SK-N-SH (cell line): ENCODE data around the gene CHST15. TPM values are rescaled to one million over a fixed set of nuclear protein-coding genes. Genes with fewer than 3 reads are reported as not detected.

Experiments
- CTCF ChIA-PET: fragments of 300-600, 350-600 bp; formaldehyde crosslinking; extraction: SDS; loops from one replicate; lab custom pipeline; 2021; lab: Yijun Ruan, JAX
- POLR2A ChIA-PET: fragments of 350-600 bp; sonication (Branson Sonifier 250); formaldehyde crosslinking; extraction: SDS; loops from one replicate; lab custom pipeline; 2020; ENCODE audit warnings: antibody characterized with exemption, inconsistent platforms; lab: Yijun Ruan, JAX
- DNase-seq: peaks from one replicate; pipeline ENCODE4 v3.0.0; 2012
- H2AFZ ChIP-seq: fragments of 200-600 bp; sonication (generic); 2 replicates; pipeline ENCODE4 v1.8.1; 2016; ENCODE audit warnings: antibody characterized with exemption, mild to moderate bottlenecking, low read depth
- H3F3A ChIP-seq: fragments of 200-600 bp; sonication (generic); replicated peaks from 2 replicates; pipeline ENCODE3; 2016; ENCODE audit warnings: antibody characterized with exemption, mild to moderate bottlenecking; ENCODE audit not compliant: insufficient read depth
- H3K27ac ChIP-seq, 2 experiments: fragments of 200-500 bp in 1 of 2; fragments of 200-600 bp in 1 of 2; sonication (Bioruptor generic) in 1 of 2; sonication (generic), shearing (Covaris generic) in 1 of 2; 2 replicates each; pipeline versions ENCODE4 v1.5.1 to v1.6.1; 2014 to 2016; ENCODE audit warnings: low read depth in 2 of 2, inconsistent platforms in 1 of 2, low read length in 1 of 2, mild to moderate bottlenecking in 1 of 2, mixed read lengths in 1 of 2
- H3K27me3 ChIP-seq: fragments of 200-600 bp; sonication (generic), shearing (Covaris generic); 2 replicates; pipeline ENCODE4 v1.6.1; 2016; ENCODE audit warnings: mixed run types; ENCODE audit not compliant: insufficient read depth
- H3K36me3 ChIP-seq, 2 experiments: fragments of 200-500 bp in 1 of 2; fragments of 200-600 bp in 1 of 2; sonication (Bioruptor generic) in 1 of 2; sonication (generic) in 1 of 2; replicated peaks in 1 of 2; 2 replicates each; pipeline versions ENCODE3 to v1.5.1; 2014 to 2016; ENCODE audit warnings: low read length in 1 of 2, mild to moderate bottlenecking in 1 of 2; ENCODE audit not compliant: insufficient read depth in 2 of 2, control insufficient read depth in 1 of 2
- H3K4me1 ChIP-seq, 2 experiments: fragments of 200-500 bp in 1 of 2; fragments of 200-600 bp in 1 of 2; sonication (Bioruptor generic) in 1 of 2; sonication (generic), shearing (Covaris generic) in 1 of 2; 2 replicates each; pipeline versions ENCODE4 v1.5.1 to v1.6.1; 2014 to 2016; ENCODE audit warnings: low read depth in 1 of 2, low read length in 1 of 2, mixed run types in 1 of 2; ENCODE audit not compliant: insufficient read depth in 2 of 2, control insufficient read depth in 1 of 2
- H3K4me2 ChIP-seq: fragments of 200-600 bp; sonication (generic), shearing (Covaris generic); 2 replicates; pipeline ENCODE4 v1.6.1; 2017; ENCODE audit warnings: mixed run types
- H3K4me3 ChIP-seq, 2 experiments: fragments of 200-500 bp in 1 of 2; fragments of 200-600 bp in 1 of 2; sonication (Bioruptor generic) in 1 of 2; sonication (generic), shearing (Covaris generic) in 1 of 2; 2 replicates each; pipeline versions ENCODE4 v1.5.1 to v1.8.1; 2014 to 2016; ENCODE audit warnings: low read depth in 2 of 2, inconsistent platforms in 1 of 2, low read length in 1 of 2, mild to moderate bottlenecking in 1 of 2, mixed read lengths in 1 of 2, moderate library complexity in 1 of 2
- H3K79me2 ChIP-seq: fragments of 200-600 bp; sonication (generic); 2 replicates; pipeline ENCODE4 v1.8.1; 2017; ENCODE audit warnings: mild to moderate bottlenecking; ENCODE audit not compliant: insufficient read depth
- H3K9ac ChIP-seq: fragments of 200-600 bp; sonication (generic); 2 replicates; pipeline ENCODE4 v1.6.1; 2017; ENCODE audit warnings: mixed run types
- H3K9me2 ChIP-seq: fragments of 200-600 bp; sonication (generic); 2 replicates; pipeline ENCODE4 v1.6.1; 2017; ENCODE audit warnings: mixed run types
- H3K9me3 ChIP-seq: fragments of 200-600 bp; sonication (generic); 2 replicates; pipeline ENCODE4 v1.6.1; 2017; ENCODE audit warnings: mixed run types, mild to moderate bottlenecking, moderate library complexity
- H4K20me1 ChIP-seq: fragments of 200-600 bp; sonication (generic); 2 replicates; pipeline ENCODE4 v1.6.1; 2017; ENCODE audit warnings: mild to moderate bottlenecking, mixed run types; ENCODE audit not compliant: insufficient read depth
- CHD2 ChIP-seq: fragments of 150-350 bp; IDR thresholded peaks from 2 replicates; pipeline ENCODE4 v1.6.1; 2018; ENCODE audit warnings: low read length; ENCODE audit not compliant: partially characterized antibody
- CTCF ChIP-seq: fragments of 200-600 bp; sonication (generic); IDR thresholded peaks from 2 replicates; pipeline ENCODE4 v1.6.1; 2017; ENCODE audit warnings: antibody characterized with exemption, mild to moderate bottlenecking, moderate library complexity
- ELF1 ChIP-seq: IDR thresholded peaks from 2 replicates; pipeline ENCODE4 v1.4.0; 2012
- EP300 ChIP-seq, 2 experiments: IDR thresholded peaks; 2 replicates each; pipeline versions ENCODE4 v1.4.0 to v1.6.1; 2012; ENCODE audit warnings: borderline replicate concordance in 1 of 2, low read depth in 1 of 2, low read length in 1 of 2
- EZH2phosphoT487 ChIP-seq: fragments of 200-600 bp; sonication (generic); IDR thresholded peaks from 2 replicates; pipeline ENCODE4 v1.6.1; 2017; ENCODE audit warnings: low read depth, mixed run types, mild to moderate bottlenecking, antibody characterized with exemption, moderate library complexity, borderline replicate concordance
- FOSL2 ChIP-seq: IDR thresholded peaks from 2 replicates; pipeline ENCODE4 v1.4.0; 2012; ENCODE audit warnings: low read depth, mild to moderate bottlenecking, moderate library complexity, borderline replicate concordance
- JUND ChIP-seq: IDR thresholded peaks from 2 replicates; pipeline ENCODE4 v1.4.0; 2012
- MAX ChIP-seq: IDR thresholded peaks from 2 replicates; pipeline ENCODE4 v1.4.0; 2012; ENCODE audit warnings: low read depth
- NFIC ChIP-seq: IDR thresholded peaks from 2 replicates; pipeline ENCODE4 v1.4.0; 2012; ENCODE audit warnings: borderline replicate concordance
- POLR2AphosphoS5 ChIP-seq: IDR thresholded peaks from 2 replicates; pipeline ENCODE4 v1.6.1; 2012; ENCODE audit warnings: low read depth, low read length
- RFX5 ChIP-seq: IDR thresholded peaks from 2 replicates; pipeline ENCODE4 v1.6.1; 2012; ENCODE audit warnings: mild to moderate bottlenecking, improper control_type of control experiment, low read length
- SIN3A ChIP-seq: IDR thresholded peaks from 2 replicates; pipeline ENCODE4 v1.6.1; 2012; ENCODE audit warnings: low read depth, mild to moderate bottlenecking, low read length, moderate library complexity, borderline replicate concordance
- TAF1 ChIP-seq: IDR thresholded peaks from 2 replicates; pipeline ENCODE4 v1.6.1; 2012; ENCODE audit warnings: low read depth, mild to moderate bottlenecking, low read length, moderate library complexity, borderline replicate concordance
- TEAD4 ChIP-seq: IDR thresholded peaks from 2 replicates; pipeline ENCODE4 v1.4.0; 2012; ENCODE audit warnings: mild to moderate bottlenecking, borderline replicate concordance; ENCODE audit not compliant: insufficient read depth
- YY1 ChIP-seq: IDR thresholded peaks from 2 replicates; pipeline ENCODE4 v1.4.0; 2012; ENCODE audit warnings: low read depth, mild to moderate bottlenecking
- ZBTB33 ChIP-seq: IDR thresholded peaks from 2 replicates; pipeline ENCODE4 v1.4.0; 2012; ENCODE audit warnings: low read depth, borderline replicate concordance
- WGBS: methylation state at CpG from one replicate; pipeline ENCODE4 v1.1.6; 2017; ENCODE audit warnings: low lambda C conversion rate; 5-methylcytosine and 5-hydroxymethylcytosine counted together
- polyA plus RNA-seq, 3 experiments: library from polyadenylated mRNA; depleted of rRNA; stranded (reverse); fragments of >200 nt; gene quantifications; 2 replicates each; pipeline ENCODE4 v1.2.3, GENCODE V29; 2012

CHST15 gene
- polyA plus RNA-seq, 1 of the 3 experiments (the other 2 are of a cell fraction) = 0.02 TPM

GRCh38 chr10:124012066-124012465, 81.3 kb downstream of the CHST15 start:
- 53% methylated on average over 5 of the region's 5 CpGs for WGBS
- H3K79me2 ChIP-seq = no peaks in the 10 kb centered on the region
- H3K4me3 ChIP-seq = no peak overlapping the region
- ChIA-PET CTCF (interaction anchor here (1.4 to 3.5 kb wide), 2 partner anchors 17 to 377 kb away, joined by 5 to 13 read pairs; no protein-coding TSS in a partner anchor), POLR2A (no interaction called here)
- no peak overlapping the region for H3K9ac ChIP-seq
- no peaks in the 10 kb centered on the region for H3K36me3 ChIP-seq
- TF ChIP-seq ZBTB33 = no peak
- no peak for TF ChIP-seq CTCF
- no peak for TF ChIP-seq FOSL2
- TF ChIP-seq SIN3A = no peak
- no peak for TF ChIP-seq MAX
- no peak for TF ChIP-seq ELF1
- no peak for TF ChIP-seq EZH2phosphoT487
- TF ChIP-seq JUND = no peak
- TF ChIP-seq YY1 = no peak
- TF ChIP-seq RFX5 = no peak
- no peak for TF ChIP-seq CHD2
- DNase-seq = no peak
- H3K4me1 ChIP-seq = no peaks in the 10 kb centered on the region
- H3K27ac ChIP-seq = no peak overlapping the region
- no peaks in the 10 kb centered on the region for H3F3A ChIP-seq
- H3K9me3 ChIP-seq = no peaks in the 10 kb centered on the region
- H3K9me2 ChIP-seq = no peaks in the 10 kb centered on the region
- H3K4me2 ChIP-seq = no peak overlapping the region
- H3K27me3 ChIP-seq = no peaks in the 10 kb centered on the region
- no peak overlapping the region for H2AFZ ChIP-seq
- no peaks in the 10 kb centered on the region for H4K20me1 ChIP-seq

GRCh38 chr10:124011464-124011863, 81.9 kb downstream of the CHST15 start:
- 33% methylated on average over 3 of the region's 11 CpGs for WGBS
- CTCF ChIA-PET = interaction anchor here (1.4 to 3.5 kb wide), 2 partner anchors 17 to 378 kb away, joined by 5 to 13 read pairs; no protein-coding TSS in a partner anchor
- no peaks in the 10 kb centered on the region for H3K79me2 ChIP-seq
- H3K9ac ChIP-seq = no peak overlapping the region
- no peak for TF ChIP-seq NFIC
- TF ChIP-seq POLR2AphosphoS5 = no peak
- no peak for TF ChIP-seq EP300 (IDR thresholded peaks at IDR 0.05; ENCODE audit: borderline replicate concordance in 1 of 2, low read depth in 1 of 2, low read length in 1 of 2)
- TF ChIP-seq TEAD4 = no peak
- no peak for TF ChIP-seq TAF1
- POLR2A ChIA-PET = no interaction called here
- H3K36me3 ChIP-seq = no peaks in the 10 kb centered on the region
- no peaks in the 10 kb centered on the region for H3K9me2 ChIP-seq
- no peaks in the 10 kb centered on the region for H4K20me1 ChIP-seq
- no peaks in the 10 kb centered on the region for H3K9me3 ChIP-seq
- H3K27ac ChIP-seq = no peak overlapping the region
- no peaks in the 10 kb centered on the region for H3F3A ChIP-seq
- H2AFZ ChIP-seq = no peak overlapping the region
- no peak for DNase-seq
- no peak overlapping the region for H3K4me3 ChIP-seq
- no peaks in the 10 kb centered on the region for H3K4me1 ChIP-seq
- H3K27me3 ChIP-seq = no peaks in the 10 kb centered on the region
- no peak overlapping the region for H3K4me2 ChIP-seq
